ENCODE results near the gene DNAJB11.

The DNAJB11 gene

DNA sequence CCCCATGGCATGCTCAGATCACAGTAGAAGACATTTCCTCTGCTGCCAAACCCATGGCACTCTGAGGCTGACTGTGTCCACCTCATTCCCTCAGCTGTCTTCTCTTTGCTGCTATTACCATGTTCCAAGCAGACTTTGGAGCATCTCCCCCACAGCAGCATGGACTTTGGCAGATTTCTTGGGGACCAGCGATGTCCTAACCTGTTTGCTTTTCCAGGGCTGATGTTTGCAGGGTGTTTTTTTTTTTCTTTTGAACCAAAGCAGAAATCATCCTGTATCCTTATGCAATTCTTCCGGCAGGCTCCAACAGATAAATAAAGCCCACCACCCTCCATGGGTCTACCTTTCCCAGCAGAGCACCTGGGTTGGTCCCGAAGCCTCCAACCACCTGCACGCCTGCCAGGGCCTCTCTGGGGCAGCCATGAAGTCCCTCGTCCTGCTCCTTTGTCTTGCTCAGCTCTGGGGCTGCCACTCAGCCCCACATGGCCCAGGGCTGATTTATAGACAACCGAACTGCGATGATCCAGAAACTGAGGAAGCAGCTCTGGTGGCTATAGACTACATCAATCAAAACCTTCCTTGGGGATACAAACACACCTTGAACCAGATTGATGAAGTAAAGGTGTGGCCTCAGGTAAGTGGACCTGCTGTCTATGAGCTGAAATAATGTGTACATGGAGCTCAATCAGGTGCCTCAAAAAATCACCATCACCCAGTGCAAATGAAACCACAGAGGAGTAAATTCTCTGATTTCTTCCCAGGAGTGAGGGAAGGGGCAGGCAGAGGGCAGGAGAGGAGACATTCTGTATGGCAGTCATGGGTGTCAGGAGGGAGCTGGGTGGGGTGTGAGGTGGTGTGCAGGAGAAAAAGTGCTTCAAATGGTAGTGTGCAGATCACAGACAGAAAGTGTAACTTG lies 42.5 kb downstream of the DNAJB11 start, which contains the start of gene AHSG:
TSS of gene AHSG (plus strand) at position 340 of the 916 bp plus-strand sequence. CDS start at position 422, 82 bp downstream.
- no peak for ATAC-seq
- TF ChIP-seq ESRRG (CRISPR knock-in tag; IDR thresholded peaks at IDR 0.05) (no peak), SNAI2 (CRISPR knock-in tag; IDR thresholded peaks at IDR 0.05) (no peak), ISL1 (CRISPR knock-in tag; IDR thresholded peaks at IDR 0.05) (no peak), ZFP30 (CRISPR knock-in tag; IDR thresholded peaks at IDR 0.05) (no peak), RARB (CRISPR knock-in tag; IDR thresholded peaks at IDR 0.05) (no peak), ZFP3 (CRISPR knock-in tag; IDR thresholded peaks at IDR 0.05) (no peak), ARNTL (CRISPR knock-in tag; IDR thresholded peaks at IDR 0.05; ENCODE audit: borderline replicate concordance, low read depth) (no peak), BACH2 (CRISPR knock-in tag; IDR thresholded peaks at IDR 0.05; ENCODE audit: borderline replicate concordance) (no peak), OSR1 (CRISPR knock-in tag; IDR thresholded peaks at IDR 0.05) (no peak), PPARA (CRISPR knock-in tag; IDR thresholded peaks at IDR 0.05; ENCODE audit: borderline replicate concordance) (no peak), TOX (CRISPR knock-in tag; IDR thresholded peaks at IDR 0.05; ENCODE audit: borderline replicate concordance) (no peak), TCF4 (CRISPR knock-in tag; IDR thresholded peaks at IDR 0.05; ENCODE audit: borderline replicate concordance) (no peak), ZNF565 (CRISPR knock-in tag; conservative IDR thresholded peaks at IDR 0.05; ENCODE audit: low read depth) (no peak), ZC3H10 (CRISPR knock-in tag; IDR thresholded peaks at IDR 0.05) (no peak)
- TF ChIP-seq, protein P1, sequence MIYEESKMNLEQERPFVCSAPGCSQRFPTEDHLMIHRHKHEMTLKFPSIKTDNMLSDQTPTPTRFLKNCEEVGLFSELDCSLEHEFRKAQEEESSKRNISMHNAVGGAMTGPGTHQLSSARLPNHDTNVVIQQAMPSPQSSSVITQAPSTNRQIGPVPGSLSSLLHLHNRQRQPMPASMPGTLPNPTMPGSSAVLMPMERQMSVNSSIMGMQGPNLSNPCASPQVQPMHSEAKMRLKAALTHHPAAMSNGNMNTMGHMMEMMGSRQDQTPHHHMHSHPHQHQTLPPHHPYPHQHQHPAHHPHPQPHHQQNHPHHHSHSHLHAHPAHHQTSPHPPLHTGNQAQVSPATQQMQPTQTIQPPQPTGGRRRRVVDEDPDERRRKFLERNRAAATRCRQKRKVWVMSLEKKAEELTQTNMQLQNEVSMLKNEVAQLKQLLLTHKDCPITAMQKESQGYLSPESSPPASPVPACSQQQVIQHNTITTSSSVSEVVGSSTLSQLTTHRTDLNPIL (CRISPR knock-in tag; IDR thresholded peaks at IDR 0.05; ENCODE audit: low read depth) = no peak
- TF ChIP-seq, protein P2, sequence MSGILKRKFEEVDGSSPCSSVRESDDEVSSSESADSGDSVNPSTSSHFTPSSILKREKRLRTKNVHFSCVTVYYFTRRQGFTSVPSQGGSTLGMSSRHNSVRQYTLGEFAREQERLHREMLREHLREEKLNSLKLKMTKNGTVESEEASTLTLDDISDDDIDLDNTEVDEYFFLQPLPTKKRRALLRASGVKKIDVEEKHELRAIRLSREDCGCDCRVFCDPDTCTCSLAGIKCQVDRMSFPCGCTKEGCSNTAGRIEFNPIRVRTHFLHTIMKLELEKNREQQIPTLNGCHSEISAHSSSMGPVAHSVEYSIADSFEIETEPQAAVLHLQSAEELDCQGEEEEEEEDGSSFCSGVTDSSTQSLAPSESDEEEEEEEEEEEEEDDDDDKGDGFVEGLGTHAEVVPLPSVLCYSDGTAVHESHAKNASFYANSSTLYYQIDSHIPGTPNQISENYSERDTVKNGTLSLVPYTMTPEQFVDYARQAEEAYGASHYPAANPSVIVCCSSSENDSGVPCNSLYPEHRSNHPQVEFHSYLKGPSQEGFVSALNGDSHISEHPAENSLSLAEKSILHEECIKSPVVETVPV (CRISPR knock-in tag; IDR thresholded peaks at IDR 0.05) = no peak

DNA sequence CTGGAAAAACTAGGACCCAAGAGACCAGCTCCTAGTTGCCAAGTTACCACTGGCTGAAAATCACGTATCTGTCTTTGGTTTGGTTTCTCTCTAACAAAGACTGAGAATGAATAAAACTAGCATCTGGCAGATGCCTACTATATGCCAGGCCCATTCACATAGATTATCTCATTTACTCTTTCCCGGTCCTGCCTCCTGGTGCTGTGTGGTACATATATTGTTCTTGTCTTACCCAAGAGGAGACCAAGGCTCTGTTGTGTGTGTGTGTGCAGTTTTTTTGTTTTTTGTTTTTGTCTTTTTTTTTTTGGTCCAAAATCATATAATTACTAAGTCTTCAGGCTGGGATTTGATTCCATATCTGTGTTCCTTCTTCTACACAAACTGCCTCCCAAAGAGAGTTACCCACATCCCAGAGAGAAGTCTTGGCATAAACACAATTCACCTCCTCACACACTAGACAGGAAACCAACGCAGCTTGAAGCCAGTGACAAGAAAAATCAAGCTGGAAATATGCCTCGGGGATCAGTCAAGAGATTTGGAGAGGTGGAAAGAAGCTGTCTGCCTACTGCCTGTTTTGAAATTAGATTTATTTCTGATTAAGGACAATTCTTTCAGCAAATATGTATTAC lies 43.2 kb downstream of the DNAJB11 start:
- TF ChIP-seq ZFP3 (CRISPR knock-in tag; IDR thresholded peaks at IDR 0.05) = no peak
- no peak for ATAC-seq

DNA sequence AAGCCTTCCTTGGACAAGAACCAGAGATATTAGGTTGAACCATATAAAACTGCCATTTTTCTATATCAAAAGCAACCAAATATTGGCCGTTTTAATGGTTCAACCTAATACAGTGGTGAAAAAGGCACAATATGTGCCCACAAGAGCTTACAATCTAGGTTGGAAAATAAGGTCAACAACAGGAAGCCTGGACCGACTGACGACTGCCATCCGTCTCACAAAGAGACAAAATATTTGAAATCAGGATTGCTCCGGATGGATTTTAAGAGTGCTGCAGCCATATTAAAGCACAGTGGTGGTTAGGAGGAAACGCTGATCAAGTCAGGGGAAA lies 43.7 kb downstream of the DNAJB11 start:
- TF ChIP-seq ZFP30 (CRISPR knock-in tag; IDR thresholded peaks at IDR 0.05) = no peak
- TF ChIP-seq ZNF70 (CRISPR knock-in tag; IDR thresholded peaks at IDR 0.05) = no peak
- no peak for TF ChIP-seq ZC3H10 (CRISPR knock-in tag; IDR thresholded peaks at IDR 0.05)
- no peak for TF ChIP-seq ZNF565 (CRISPR knock-in tag; conservative IDR thresholded peaks at IDR 0.05; ENCODE audit: low read depth)
- TF ChIP-seq, protein P3, sequence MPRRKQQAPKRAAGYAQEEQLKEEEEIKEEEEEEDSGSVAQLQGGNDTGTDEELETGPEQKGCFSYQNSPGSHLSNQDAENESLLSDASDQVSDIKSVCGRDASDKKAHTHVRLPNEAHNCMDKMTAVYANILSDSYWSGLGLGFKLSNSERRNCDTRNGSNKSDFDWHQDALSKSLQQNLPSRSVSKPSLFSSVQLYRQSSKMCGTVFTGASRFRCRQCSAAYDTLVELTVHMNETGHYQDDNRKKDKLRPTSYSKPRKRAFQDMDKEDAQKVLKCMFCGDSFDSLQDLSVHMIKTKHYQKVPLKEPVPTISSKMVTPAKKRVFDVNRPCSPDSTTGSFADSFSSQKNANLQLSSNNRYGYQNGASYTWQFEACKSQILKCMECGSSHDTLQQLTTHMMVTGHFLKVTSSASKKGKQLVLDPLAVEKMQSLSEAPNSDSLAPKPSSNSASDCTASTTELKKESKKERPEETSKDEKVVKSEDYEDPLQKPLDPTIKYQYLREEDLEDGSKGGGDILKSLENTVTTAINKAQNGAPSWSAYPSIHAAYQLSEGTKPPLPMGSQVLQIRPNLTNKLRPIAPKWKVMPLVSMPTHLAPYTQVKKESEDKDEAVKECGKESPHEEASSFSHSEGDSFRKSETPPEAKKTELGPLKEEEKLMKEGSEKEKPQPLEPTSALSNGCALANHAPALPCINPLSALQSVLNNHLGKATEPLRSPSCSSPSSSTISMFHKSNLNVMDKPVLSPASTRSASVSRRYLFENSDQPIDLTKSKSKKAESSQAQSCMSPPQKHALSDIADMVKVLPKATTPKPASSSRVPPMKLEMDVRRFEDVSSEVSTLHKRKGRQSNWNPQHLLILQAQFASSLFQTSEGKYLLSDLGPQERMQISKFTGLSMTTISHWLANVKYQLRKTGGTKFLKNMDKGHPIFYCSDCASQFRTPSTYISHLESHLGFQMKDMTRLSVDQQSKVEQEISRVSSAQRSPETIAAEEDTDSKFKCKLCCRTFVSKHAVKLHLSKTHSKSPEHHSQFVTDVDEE (CRISPR knock-in tag; IDR thresholded peaks at IDR 0.05) = no peak
- no peak for TF ChIP-seq SNAI2 (CRISPR knock-in tag; IDR thresholded peaks at IDR 0.05)
- TF ChIP-seq, protein P4, sequence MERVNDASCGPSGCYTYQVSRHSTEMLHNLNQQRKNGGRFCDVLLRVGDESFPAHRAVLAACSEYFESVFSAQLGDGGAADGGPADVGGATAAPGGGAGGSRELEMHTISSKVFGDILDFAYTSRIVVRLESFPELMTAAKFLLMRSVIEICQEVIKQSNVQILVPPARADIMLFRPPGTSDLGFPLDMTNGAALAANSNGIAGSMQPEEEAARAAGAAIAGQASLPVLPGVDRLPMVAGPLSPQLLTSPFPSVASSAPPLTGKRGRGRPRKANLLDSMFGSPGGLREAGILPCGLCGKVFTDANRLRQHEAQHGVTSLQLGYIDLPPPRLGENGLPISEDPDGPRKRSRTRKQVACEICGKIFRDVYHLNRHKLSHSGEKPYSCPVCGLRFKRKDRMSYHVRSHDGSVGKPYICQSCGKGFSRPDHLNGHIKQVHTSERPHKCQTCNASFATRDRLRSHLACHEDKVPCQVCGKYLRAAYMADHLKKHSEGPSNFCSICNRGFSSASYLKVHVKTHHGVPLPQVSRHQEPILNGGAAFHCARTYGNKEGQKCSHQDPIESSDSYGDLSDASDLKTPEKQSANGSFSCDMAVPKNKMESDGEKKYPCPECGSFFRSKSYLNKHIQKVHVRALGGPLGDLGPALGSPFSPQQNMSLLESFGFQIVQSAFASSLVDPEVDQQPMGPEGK (CRISPR knock-in tag; IDR thresholded peaks at IDR 0.05; ENCODE audit: borderline replicate concordance) = no peak
- no peak for TF ChIP-seq TOX (CRISPR knock-in tag; IDR thresholded peaks at IDR 0.05; ENCODE audit: borderline replicate concordance)
- no peak for TF ChIP-seq PPARA (CRISPR knock-in tag; IDR thresholded peaks at IDR 0.05; ENCODE audit: borderline replicate concordance)
- no peak for TF ChIP-seq GLIS3 (CRISPR knock-in tag; IDR thresholded peaks at IDR 0.05)
- no peak for TF ChIP-seq RARB (CRISPR knock-in tag; IDR thresholded peaks at IDR 0.05)
- TF ChIP-seq ISL1 (CRISPR knock-in tag; IDR thresholded peaks at IDR 0.05) = no peak
- TF ChIP-seq, protein P1 (CRISPR knock-in tag; IDR thresholded peaks at IDR 0.05; ENCODE audit: low read depth) = no peak
- no peak for TF ChIP-seq TCF4 (CRISPR knock-in tag; IDR thresholded peaks at IDR 0.05; ENCODE audit: borderline replicate concordance)
- ATAC-seq = no peak

Measured in SK-N-SH treated with all-trans-retinoic acid at 6 μM for 48 hours (cell line).